Measurements from ENCODE around the gene HOXD8. TPM values are rescaled to one million over a fixed set of nuclear protein-coding genes. Genes with fewer than 3 reads are reported as not detected.
A peak's percentile ranks its signal among the peaks of the same experiment; 100 is the strongest.

The HOXD8 gene
- total and polyA plus RNA-seq, 2 of the 8 experiments (the other 6 are each of a cell fraction or from before 2014, with no cell fraction given) = not detected

GRCh38 chr2:176112375-176113302, 16.9 kb upstream of the HOXD8 start (continued):
- TF ChIP-seq, protein P1, sequence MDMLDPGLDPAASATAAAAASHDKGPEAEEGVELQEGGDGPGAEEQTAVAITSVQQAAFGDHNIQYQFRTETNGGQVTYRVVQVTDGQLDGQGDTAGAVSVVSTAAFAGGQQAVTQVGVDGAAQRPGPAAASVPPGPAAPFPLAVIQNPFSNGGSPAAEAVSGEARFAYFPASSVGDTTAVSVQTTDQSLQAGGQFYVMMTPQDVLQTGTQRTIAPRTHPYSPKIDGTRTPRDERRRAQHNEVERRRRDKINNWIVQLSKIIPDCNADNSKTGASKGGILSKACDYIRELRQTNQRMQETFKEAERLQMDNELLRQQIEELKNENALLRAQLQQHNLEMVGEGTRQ (IDR thresholded peaks at IDR 0.05; ENCODE audit: low read length) = no peak
- TF ChIP-seq EZH2 (IDR thresholded peaks at IDR 0.05; ENCODE audit: low read depth, low read length, severe bottlenecking) (peak; percentile 98), HDAC2 (IDR thresholded peaks at IDR 0.05; ENCODE audit: borderline replicate concordance in 1 of 2, low read depth in 2 of 2, low read length in 2 of 2) (no peak), YY1 (IDR thresholded peaks at IDR 0.05; ENCODE audit: low read depth, low read length) (no peak), BACH1 (IDR thresholded peaks at IDR 0.05; ENCODE audit: low read length) (no peak), MAFK (IDR thresholded peaks at IDR 0.05; ENCODE audit: low read depth, low read length) (no peak), SIN3A (conservative IDR thresholded peaks at IDR 0.05 in 1 of 2, IDR thresholded peaks at IDR 0.05 in 1 of 2; ENCODE audit: low read depth in 1 of 2, low read length in 2 of 2) (no peak)
